ENCODE measurements around the gene KDR.

DNA sequence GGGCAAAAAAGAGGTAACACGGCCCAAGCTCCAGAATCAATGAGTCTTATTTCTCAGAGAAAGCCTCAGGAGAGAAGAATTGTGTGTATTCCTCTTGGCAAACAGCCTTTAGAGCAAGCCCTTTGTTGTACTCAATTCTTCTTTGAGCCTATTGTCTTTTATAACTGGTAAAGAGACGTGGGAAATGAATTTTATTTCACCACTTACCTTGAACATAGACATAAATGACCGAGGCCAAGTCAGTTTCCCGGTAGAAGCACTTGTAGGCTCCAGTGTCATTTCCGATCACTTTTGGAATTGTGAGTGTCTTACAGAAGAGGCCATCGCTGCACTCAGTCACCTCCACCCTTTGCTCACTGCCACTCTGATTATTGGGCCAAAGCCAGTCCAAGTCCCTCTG, 7.0 kb downstream of the KDR start:
- TF ChIP-seq, protein P1, sequence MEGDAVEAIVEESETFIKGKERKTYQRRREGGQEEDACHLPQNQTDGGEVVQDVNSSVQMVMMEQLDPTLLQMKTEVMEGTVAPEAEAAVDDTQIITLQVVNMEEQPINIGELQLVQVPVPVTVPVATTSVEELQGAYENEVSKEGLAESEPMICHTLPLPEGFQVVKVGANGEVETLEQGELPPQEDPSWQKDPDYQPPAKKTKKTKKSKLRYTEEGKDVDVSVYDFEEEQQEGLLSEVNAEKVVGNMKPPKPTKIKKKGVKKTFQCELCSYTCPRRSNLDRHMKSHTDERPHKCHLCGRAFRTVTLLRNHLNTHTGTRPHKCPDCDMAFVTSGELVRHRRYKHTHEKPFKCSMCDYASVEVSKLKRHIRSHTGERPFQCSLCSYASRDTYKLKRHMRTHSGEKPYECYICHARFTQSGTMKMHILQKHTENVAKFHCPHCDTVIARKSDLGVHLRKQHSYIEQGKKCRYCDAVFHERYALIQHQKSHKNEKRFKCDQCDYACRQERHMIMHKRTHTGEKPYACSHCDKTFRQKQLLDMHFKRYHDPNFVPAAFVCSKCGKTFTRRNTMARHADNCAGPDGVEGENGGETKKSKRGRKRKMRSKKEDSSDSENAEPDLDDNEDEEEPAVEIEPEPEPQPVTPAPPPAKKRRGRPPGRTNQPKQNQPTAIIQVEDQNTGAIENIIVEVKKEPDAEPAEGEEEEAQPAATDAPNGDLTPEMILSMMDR (IDR thresholded peaks at IDR 0.05; ENCODE audit: low read length) = no peak
- no peak for TF ChIP-seq EZH2 (IDR thresholded peaks at IDR 0.05; ENCODE audit: borderline replicate concordance, low read length)

Data from OCI-LY1 (cell line).